ENCODE data around the gene C2orf49. TPM values are rescaled to one million over a fixed set of nuclear protein-coding genes. Genes with fewer than 3 reads are reported as not detected.

The C2orf49 gene
- total and polyA plus RNA-seq, 9 of the 15 experiments (the other 6 are each of a cell fraction or from before 2014, with no cell fraction given), result 17.9 to 38.2 (median 25.6) TPM

- TF ChIP-seq ZNF77 (CRISPR knock-in tag; IDR thresholded peaks at IDR 0.05) (no peak), PRPF4 (IDR thresholded peaks at IDR 0.05; ENCODE audit: insufficient read depth, low read depth, low read length, poor library complexity, severe bottlenecking) (peak; percentile 45), DMBX1 (CRISPR knock-in tag; IDR thresholded peaks at IDR 0.05; ENCODE audit: borderline replicate concordance) (no peak), EGR1 (conservative IDR thresholded peaks at IDR 0.05) (0 out of 2 replicates have a peak, but pooled peaks have one; percentile 5), GATAD2B (IDR thresholded peaks at IDR 0.05; ENCODE audit: borderline replicate concordance) (peak; percentile 92; the same call in 1 of the 2 replicates), JUN (IDR thresholded peaks at IDR 0.05; ENCODE audit: borderline replicate concordance, low read depth, low read length) (no peak), JUN (CRISPR knock-in tag; IDR thresholded peaks at IDR 0.05; ENCODE audit: borderline replicate concordance) (no peak), MBD1 (CRISPR knock-in tag; IDR thresholded peaks at IDR 0.05) (no peak), THRB (CRISPR knock-in tag; conservative IDR thresholded peaks at IDR 0.05) (no peak), XRCC5 (IDR thresholded peaks at IDR 0.05; ENCODE audit: low read depth, low read length) (no peak), ZNF740 (CRISPR knock-in tag; IDR thresholded peaks at IDR 0.05) (no peak), ZNF740 (tag; IDR thresholded peaks at IDR 0.05) (no peak), CREB3 (tag; conservative IDR thresholded peaks at IDR 0.05; ENCODE audit: low read depth) (no peak), ZFP1 (CRISPR knock-in tag; IDR thresholded peaks at IDR 0.05) (no peak), ETV1 (tag; conservative IDR thresholded peaks at IDR 0.05; ENCODE audit: low read depth) (no peak), CCNT2 (IDR thresholded peaks at IDR 0.05; ENCODE audit: borderline replicate concordance, extremely low read depth, insufficient read length, low read depth, low read length) (peak; percentile 88), MYBL2 (IDR thresholded peaks at IDR 0.05; ENCODE audit: low read depth) (no peak), MYBL2 (CRISPR knock-in tag; IDR thresholded peaks at IDR 0.05; ENCODE audit: borderline replicate concordance) (no peak), HDAC8 (tag; IDR thresholded peaks at IDR 0.05) (no peak), RFX1 (IDR thresholded peaks at IDR 0.05) (no peak), ZBTB8A (IDR thresholded peaks at IDR 0.05; ENCODE audit: partially characterized antibody) (no peak), MTA2 (IDR thresholded peaks at IDR 0.05; ENCODE audit: low read depth) (no peak)
Observed at GRCh38 chr2:105398336-105399206, 61.2 kb downstream of the C2orf49 start, which contains the start of gene FHL2 (continued).

Measured in K562 (cell line).